Duodenal mucosa (tissue), 2 donors: ENCODE data around the gene MSRB3.
"Not testable (repeated sequence)": the region's sequence is repeated elsewhere in the genome, so short reads cannot be mapped to it uniquely, and the experiment has no call there.

Experiments used
- H3K27ac ChIP-seq: one replicate; pipeline ENCODE4 v1.7.0; 2013; ENCODE audit warnings: low read depth, low read length
- H3K27me3 ChIP-seq, 2 donors: one replicate each; pipeline ENCODE4 v1.7.0; 2013; ENCODE audit warnings: low read length in 2 of 2, control low read depth in 1 of 2; ENCODE audit not compliant: insufficient read depth in 2 of 2, control insufficient read depth in 1 of 2
- H3K36me3 ChIP-seq, 2 donors: one replicate each; pipeline ENCODE4 v1.7.0; 2013; ENCODE audit warnings: low read length in 2 of 2, control low read depth in 1 of 2; ENCODE audit not compliant: insufficient read depth in 2 of 2, control insufficient read depth in 1 of 2
- H3K4me1 ChIP-seq, 2 donors: one replicate each; pipeline ENCODE4 v1.7.0; 2013; ENCODE audit warnings: low read length in 2 of 2, control low read depth in 1 of 2; ENCODE audit not compliant: insufficient read depth in 2 of 2, control insufficient read depth in 1 of 2
- H3K4me3 ChIP-seq, 2 donors: one replicate each; pipeline ENCODE4 v1.7.0; 2013; ENCODE audit warnings: low read length in 2 of 2, low read depth in 1 of 2
- H3K9ac ChIP-seq, 2 donors: one replicate each; pipeline ENCODE4 v1.7.0; 2013; ENCODE audit warnings: low read length in 2 of 2, low read depth in 1 of 2
- H3K9me3 ChIP-seq, 2 donors: one replicate each; pipeline ENCODE4 v1.7.0; 2013; ENCODE audit warnings: low read length in 2 of 2, control low read depth in 1 of 2; ENCODE audit not compliant: control insufficient read depth in 1 of 2

MSRB3 gene

GRCh38 chr12:65306366-65307168 is 28.1 kb downstream of the MSRB3 start:
- Histone ChIP-seq H3K4me3 (peak overlapping the region in 1 of 2 donors; percentile 28), H3K9ac (no peak overlapping the region), H3K36me3 (no peaks in the 10 kb centered on the region), H3K9me3 (no peaks in the 10 kb centered on the region), H3K4me1 (peaks cover 0 to 8% of the 10 kb centered on the region in 2 donors), H3K27ac (no peak overlapping the region), H3K27me3 (no peaks in the 10 kb centered on the region)

- H3K4me1 ChIP-seq, result peaks cover 0 to 8% of the 10 kb centered on the region in 2 donors
- no peak overlapping the region for H3K4me3 ChIP-seq
- no peaks in the 10 kb centered on the region for H3K9me3 ChIP-seq
- no peak overlapping the region for H3K27ac ChIP-seq
- no peaks in the 10 kb centered on the region for H3K27me3 ChIP-seq
- H3K9ac ChIP-seq, result no peak overlapping the region
- H3K36me3 ChIP-seq, result no peaks in the 10 kb centered on the region
Measured at GRCh38 chr12:65307169-65307501, 28.7 kb downstream of the MSRB3 start.

DNA sequence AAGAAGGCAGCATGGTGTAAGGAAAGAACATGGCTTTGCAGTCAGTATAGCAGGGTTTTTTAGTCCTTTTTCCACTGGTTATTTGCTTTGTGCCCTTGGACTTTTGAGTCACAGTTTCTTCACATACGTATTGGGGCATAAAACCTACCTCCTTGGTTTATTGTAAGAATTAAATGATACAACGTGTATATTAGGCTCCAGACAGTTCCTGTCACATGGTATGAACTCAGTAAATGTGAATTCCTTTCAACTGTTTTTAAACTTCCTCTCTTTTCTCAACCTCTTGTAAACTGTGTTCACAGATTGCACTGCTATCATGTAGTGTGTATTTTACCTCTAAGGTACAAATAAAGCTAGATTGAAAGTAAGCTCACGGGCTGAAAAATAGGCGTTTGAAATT is 29.5 kb downstream of the MSRB3 start:
- Histone ChIP-seq H3K4me1 (peaks cover 0 to 8% of the 10 kb centered on the region in 2 donors), H3K9me3 (no peaks in the 10 kb centered on the region), H3K27ac (no peak overlapping the region), H3K36me3 (no peaks in the 10 kb centered on the region), H3K9ac (no peak overlapping the region), H3K4me3 (no peak overlapping the region), H3K27me3 (no peaks in the 10 kb centered on the region)

- Histone ChIP-seq H3K9ac (no peak overlapping the region), H3K4me3 (no peak overlapping the region), H3K4me1 (peaks cover 0 to 8% of the 10 kb centered on the region in 2 donors), H3K36me3 (no peaks in the 10 kb centered on the region), H3K9me3 (no peaks in the 10 kb centered on the region), H3K27ac (no peak overlapping the region), H3K27me3 (no peaks in the 10 kb centered on the region)
Measured at GRCh38 chr12:65308601-65309071, 30.2 kb downstream of the MSRB3 start.

- Histone ChIP-seq H3K27ac (no peak overlapping the region), H3K27me3 (no peaks in the 10 kb centered on the region), H3K9ac (no peak overlapping the region), H3K9me3 (no peaks in the 10 kb centered on the region), H3K36me3 (no peaks in the 10 kb centered on the region), H3K4me3 (no peak overlapping the region), H3K4me1 (peaks cover 0 to 8% of the 10 kb centered on the region in 2 donors)
Measured at GRCh38 chr12:65311260-65311659, 32.8 kb downstream of the MSRB3 start.

DNA sequence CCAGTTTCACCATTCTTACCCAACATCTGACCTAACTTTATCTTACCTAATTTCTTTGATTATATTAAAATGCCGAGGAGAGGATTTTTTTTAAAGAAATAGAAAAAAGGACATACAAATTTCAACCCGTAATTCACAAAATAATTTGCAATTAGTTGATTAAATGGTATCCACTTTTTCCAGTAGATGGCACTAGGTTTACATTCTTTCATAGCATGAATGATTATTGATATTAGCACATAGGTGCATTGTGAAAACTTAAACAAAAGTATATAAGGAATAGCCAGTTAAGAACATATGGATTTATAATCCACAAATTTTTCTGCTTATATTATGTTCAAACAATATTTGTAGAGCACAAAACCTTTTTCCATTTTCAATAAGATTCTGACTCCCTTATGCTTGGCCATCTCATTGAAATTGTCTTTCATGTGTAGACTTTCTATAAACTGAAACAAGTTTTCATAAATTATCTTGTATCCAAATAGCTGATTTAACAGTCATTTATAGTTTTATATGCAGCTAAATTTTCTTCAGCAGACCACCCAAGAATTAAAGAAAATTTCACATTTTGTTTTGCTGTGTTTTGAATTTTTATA is 35.3 kb downstream of the MSRB3 start:
- no peak overlapping the region for H3K4me3 ChIP-seq
- no peaks in the 10 kb centered on the region for H3K36me3 ChIP-seq
- H3K4me1 ChIP-seq, result no peaks in the 10 kb centered on the region
- no peaks in the 10 kb centered on the region for H3K27me3 ChIP-seq
- no peaks in the 10 kb centered on the region for H3K9me3 ChIP-seq
- no peak overlapping the region for H3K9ac ChIP-seq
- H3K27ac ChIP-seq, result no peak overlapping the region

DNA sequence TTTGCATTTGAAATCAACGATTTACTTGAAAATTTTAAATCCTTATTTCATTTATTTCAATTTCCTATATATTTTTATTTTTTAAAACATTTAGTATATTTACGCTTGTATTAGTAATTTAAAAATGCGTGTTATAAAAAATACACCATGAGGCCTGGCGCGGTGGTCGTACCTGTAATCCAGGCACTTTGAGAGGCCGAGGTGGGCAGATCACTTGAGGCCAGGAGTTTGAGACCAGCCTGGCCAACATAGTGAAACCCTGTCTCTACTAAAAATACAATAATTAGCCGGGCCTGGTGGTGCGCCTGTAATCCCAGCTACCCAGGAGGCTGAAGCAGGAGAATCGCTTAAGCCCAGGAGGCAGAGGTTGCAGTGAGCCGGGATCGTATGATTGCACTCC is 36.8 kb downstream of the MSRB3 start:
- not testable (repeated sequence) for H3K4me1 ChIP-seq

GRCh38 chr12:65318186-65318685 is 39.8 kb downstream of the MSRB3 start:
- H3K9me3 ChIP-seq, result no peaks in the 10 kb centered on the region
- no peaks in the 10 kb centered on the region for H3K27me3 ChIP-seq
- H3K9ac ChIP-seq, result no peak overlapping the region
- no peak overlapping the region for H3K27ac ChIP-seq
- H3K36me3 ChIP-seq, result no peaks in the 10 kb centered on the region
- H3K4me3 ChIP-seq, result no peak overlapping the region
- H3K4me1 ChIP-seq, result no peaks in the 10 kb centered on the region

More for the DNA sequence above, 36.8 kb downstream of the MSRB3 start:
- H3K27ac ChIP-seq, H3K4me3 ChIP-seq, H3K9me3 ChIP-seq, H3K36me3 ChIP-seq, H3K9ac ChIP-seq, H3K27me3 ChIP-seq: not testable (repeated sequence)

- no peak overlapping the region for H3K4me3 ChIP-seq
- H3K9ac ChIP-seq, result no peak overlapping the region
- no peaks in the 10 kb centered on the region for H3K36me3 ChIP-seq
- no peak overlapping the region for H3K27ac ChIP-seq
- no peaks in the 10 kb centered on the region for H3K9me3 ChIP-seq
- H3K27me3 ChIP-seq, result no peaks in the 10 kb centered on the region
- H3K4me1 ChIP-seq, result no peaks in the 10 kb centered on the region
Measured at GRCh38 chr12:65319688-65320200, 41.3 kb downstream of the MSRB3 start.

DNA sequence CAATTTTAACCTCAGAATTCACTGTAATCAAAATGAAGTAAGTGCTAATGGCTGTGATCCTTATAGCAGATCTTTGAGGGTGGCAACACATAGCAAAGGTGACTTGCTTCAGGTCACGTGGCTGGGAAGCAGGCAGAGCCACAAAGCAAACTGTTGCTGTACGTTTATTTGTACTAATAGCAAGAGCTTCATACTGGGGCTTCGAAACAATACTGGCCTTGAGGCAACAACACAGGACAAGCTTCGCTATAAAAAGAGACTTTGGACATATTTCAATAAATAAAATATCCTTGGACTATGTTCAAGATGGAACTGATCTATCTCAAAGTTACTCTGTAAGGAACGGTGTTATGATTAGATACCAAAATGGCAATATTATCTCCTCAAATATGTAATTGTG is 44.6 kb downstream of the MSRB3 start:
- H3K9me3 ChIP-seq, result no peaks in the 10 kb centered on the region
- no peak overlapping the region for H3K4me3 ChIP-seq
- no peaks in the 10 kb centered on the region for H3K27me3 ChIP-seq
- no peak overlapping the region for H3K27ac ChIP-seq
- H3K9ac ChIP-seq, result no peak overlapping the region
- H3K36me3 ChIP-seq, result no peaks in the 10 kb centered on the region
- H3K4me1 ChIP-seq, result no peaks in the 10 kb centered on the region
